GM18526 (cell line): Measurements from ENCODE around the gene IL12RB1.
A peak's percentile ranks its signal among the peaks of the same experiment; 100 is the strongest.

Experiments used
- POLR2A ChIP-seq: IDR thresholded peaks from 3 replicates; pipeline ENCODE4 v1.6.1; 2011; ENCODE audit not compliant: insufficient read length; ENCODE audit errors: extremely low read depth

The IL12RB1 gene

DNA sequence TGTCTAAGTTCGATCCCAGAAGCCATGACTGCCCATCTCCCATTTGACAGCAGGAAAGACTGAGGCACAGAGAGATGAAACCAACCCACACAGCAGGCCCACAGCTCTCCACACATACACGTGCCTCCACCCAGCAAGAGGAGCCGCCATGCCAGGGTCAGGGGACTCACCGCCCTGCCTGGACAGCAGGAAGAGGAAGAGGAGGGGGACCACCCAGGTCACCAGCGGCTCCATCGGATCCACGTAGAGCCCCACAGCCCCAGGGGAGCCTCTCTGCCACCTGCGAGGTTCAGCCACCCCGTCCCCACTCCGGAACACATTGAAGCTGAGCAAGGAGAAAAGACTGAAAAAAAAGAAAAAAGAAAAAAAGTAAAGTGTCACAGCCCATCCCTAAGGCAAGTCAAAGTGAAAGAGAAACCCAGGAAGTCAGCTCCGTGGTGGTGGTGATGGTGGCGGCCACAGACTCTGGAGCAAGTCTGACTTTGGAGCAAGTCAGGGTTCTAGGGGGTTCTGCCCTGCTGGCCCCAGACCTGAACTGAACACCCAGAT, at the start of gene IL12RB1:
Gene IL12RB1 (minus strand): TSS at position 345 of the 549 bp plus-strand sequence. CDS start 111 bp downstream, at position 234.
- peak; percentile 19 for TF ChIP-seq POLR2A

DNA sequence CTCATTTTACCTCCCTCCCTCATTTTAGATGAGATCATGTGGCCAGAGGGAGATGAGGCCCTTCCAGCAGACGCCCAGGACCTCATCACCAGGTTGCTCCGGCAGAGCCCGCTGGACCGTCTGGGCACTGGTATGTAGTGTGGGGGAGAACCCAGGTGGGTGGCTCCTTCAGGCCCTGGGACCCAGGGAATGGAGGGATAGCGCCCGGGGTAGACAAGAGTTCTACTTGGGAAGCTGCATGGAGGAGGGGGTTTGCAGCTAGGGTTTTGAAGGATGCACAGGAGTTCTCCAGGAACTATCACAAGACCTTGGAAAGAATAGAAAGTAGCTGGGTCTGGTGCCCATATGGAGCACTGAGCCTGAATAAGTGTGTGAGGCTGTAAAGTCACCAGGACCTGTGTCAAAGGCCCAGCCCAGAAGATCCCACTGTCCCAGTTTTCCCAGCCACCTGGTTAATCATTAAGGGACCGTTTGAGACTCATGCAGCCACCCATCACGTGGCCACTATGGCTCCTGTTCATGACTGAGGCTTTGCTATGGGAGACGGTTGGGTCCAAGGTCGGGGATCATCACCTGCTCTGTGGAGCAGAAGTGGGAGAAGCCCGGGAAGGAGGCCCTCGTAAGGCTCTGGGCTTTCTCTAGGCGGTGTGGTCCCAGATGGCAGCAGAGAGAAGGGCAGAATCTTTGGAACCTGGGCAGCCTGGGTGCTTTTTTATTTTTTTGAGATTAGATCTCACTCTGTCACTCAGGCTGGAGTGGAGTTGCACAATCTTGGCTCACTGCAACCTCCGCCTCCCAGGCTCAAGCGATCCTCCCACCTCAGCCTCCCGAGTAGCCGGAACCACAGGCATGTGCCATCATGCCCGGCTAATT, 49.2 kb upstream of the IL12RB1 start:
- TF ChIP-seq POLR2A = no peak

GRCh38 chr19:18131841-18132596, 45.3 kb upstream of the IL12RB1 start:
- no peak for TF ChIP-seq POLR2A

DNA sequence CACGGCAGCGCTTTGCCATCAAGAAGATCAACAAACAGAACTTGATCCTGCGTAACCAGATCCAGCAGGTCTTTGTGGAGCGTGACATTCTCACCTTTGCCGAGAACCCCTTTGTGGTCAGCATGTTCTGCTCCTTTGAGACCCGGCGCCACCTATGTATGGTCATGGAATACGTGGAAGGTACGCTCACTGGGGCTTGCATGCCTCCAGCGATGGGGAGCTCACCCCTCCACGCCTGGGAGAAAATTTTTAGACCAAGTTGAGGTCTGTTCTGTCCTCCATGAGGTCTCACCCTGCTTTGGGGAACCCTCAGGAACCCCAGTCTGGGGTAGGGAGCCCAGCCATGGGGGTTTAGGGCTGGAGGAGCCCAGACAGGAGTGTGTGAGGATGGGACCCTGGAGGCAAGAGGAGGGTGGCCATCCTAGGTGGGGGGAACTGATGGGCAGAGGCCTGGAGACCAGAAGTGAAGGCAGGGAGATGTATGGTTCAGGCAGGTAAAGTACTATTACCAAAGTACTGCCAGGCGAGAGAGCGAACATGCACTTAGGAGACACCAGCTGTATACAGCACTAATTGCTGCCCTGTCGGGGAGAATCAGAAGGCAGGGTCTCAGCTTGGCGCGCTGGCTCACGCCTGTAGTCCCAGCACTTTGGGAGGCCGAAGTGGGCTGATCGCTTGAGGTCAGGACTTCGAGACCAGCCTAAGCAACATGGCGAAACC, 43.9 kb upstream of the IL12RB1 start:
- no peak for TF ChIP-seq POLR2A

DNA sequence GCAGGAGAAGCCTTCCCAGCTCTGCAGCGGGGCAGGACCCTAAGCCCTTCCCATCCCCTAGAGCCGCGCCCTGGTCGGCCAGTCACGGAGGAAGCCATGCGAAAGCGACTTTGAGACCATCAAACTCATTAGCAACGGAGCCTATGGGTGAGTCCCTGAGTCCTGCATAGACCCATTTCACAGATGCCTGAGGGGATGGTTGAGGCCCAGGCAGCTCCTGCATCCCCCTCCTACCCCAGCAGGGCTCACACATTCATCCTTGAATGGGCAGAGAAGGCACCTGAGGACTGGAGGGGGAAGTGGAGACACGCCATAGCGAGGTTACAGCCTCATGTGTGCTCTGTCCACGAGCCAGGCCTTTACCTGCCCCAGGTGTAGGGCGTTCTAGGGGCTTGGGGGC, 42.1 kb upstream of the IL12RB1 start:
- no peak for TF ChIP-seq POLR2A

- no peak for TF ChIP-seq POLR2A
Measured at GRCh38 chr19:18128044-18128443, 41.3 kb upstream of the IL12RB1 start.

DNA sequence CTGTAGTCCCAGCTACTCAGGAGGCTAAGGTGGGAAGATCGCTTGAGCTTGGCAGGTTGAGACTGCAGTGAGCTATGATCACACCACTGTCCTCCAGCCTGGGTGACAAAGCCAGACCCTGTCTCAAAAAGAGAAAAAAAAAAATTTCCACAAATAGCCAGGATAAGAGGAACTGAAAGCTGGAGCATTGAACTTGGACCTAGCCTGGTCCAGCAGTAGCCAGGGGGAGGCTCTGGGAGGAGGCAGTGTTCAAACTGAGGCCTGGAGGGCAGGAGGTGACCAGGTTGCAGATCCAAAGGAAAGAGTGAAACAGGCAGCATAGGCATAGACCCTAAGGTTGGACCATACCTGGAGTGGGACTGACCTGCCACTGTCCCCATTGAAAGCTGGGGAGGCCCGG, 39.4 kb upstream of the IL12RB1 start:
- TF ChIP-seq POLR2A = no peak

DNA sequence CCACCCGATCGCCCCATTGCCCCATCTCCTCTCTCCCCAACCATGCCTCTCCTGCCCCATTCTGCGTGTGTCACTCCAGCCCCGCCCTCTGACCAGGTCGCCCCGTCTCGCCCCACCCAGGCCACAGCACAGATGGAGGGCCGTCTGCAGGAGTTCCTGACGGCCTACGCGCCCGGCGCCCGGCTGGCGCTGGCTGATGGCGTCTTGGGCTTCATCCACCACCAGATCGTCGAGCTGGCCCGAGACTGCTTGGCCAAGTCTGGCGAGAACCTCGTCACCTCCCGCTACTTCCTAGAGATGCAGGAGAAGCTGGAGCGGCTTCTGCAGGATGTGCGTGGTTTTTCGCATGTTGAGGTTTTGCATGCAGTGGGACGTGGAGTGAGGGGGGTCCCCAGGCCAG, 37.1 kb upstream of the IL12RB1 start:
- no peak for TF ChIP-seq POLR2A

DNA sequence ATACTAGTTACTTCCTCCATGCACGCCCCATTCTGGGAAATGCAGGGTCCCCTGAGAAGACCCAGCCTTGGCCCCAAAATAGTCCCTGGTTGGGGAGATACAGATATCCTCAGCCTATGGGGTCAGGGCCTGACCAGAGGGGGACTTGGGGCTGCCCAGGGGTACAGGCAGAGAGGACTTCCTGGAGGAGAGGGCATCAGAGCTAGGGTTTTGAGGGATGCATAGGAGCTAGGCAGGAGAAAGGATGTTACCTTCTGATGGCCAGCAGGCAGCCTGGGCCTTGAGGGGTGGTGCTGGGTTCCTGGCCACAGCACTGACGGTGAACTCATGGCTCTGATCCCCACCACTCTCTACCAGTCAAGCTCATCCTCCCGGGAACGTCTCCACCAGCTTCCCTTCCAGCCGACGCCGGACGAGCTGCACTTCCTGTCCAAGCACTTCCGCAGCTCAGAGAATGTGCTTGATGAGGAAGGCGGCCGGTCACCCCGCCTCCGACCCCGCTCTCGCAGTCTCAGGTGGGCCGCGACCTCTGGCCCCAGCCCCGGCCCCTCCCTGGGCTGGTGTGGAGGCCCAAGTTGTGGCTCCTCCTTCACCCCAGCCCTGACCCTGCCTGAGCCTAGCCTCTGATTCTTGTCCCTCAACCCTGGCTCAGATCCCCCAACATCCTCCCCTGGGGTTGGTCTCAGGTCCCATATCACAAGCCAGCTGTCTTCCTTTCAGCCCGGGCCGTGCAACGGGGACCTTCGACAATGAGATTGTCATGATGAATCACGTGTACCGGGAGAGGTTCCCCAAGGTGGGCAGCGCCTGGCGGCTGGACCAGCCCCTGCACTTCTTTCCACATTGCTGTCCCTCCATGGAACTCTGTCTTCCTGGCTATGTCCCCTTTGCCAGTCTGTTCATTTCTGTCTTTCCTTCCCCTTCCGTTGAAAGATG, 36.4 kb upstream of the IL12RB1 start:
- TF ChIP-seq POLR2A = no peak

DNA sequence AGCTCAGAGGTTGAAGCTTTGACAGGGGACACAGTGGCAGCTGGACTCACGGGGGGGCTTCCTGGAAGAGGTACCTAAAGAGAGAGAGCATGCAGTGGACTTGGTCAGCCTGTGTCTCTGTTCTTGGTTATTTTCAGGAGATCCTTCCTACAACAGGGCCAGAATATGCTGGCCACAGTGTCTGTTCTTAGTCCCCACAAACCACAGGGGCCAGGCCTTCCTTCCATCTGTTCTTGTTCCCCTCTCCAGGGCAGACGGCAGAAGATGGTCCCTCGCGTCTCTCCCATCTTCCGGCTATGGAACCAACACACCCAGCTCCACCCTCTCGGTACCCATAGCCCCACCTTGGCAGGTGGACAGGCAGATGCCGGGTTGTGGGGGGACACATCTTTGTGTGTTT, 35.7 kb upstream of the IL12RB1 start:
- TF ChIP-seq POLR2A = no peak

- TF ChIP-seq POLR2A = no peak
Measured at GRCh38 chr19:18121166-18121565, 34.4 kb upstream of the IL12RB1 start.

GRCh38 chr19:18120127-18120526, 33.4 kb upstream of the IL12RB1 start:
- no peak for TF ChIP-seq POLR2A

- no peak for TF ChIP-seq POLR2A
Measured at GRCh38 chr19:18119717-18120105, 33.0 kb upstream of the IL12RB1 start.

- TF ChIP-seq POLR2A = no peak
Measured at GRCh38 chr19:18119013-18119716, 32.4 kb upstream of the IL12RB1 start.
